Small intestine (tissue), 7 donors: Measurements from ENCODE around the gene SESTD1. TPM values are rescaled to one million over a fixed set of nuclear protein-coding genes. Genes with fewer than 3 reads are reported as not detected.
"Not testable (repeated sequence)": the region's sequence is repeated elsewhere in the genome, so short reads cannot be mapped to it uniquely, and the experiment has no call there.

Experiments
- DNase-seq, 2 donors: peaks; one replicate each; pipeline versions ENCODE4 v3.0.0 to v3.0.0-alpha.2; 2013
- FAIRE-seq: peaks from 2 replicates; lab custom pipeline; 2012; peaks lifted over from hg19 to GRCh38; lab: Jason Lieb, UNC
- H3K27ac ChIP-seq, 3 donors: one replicate each; pipeline ENCODE4 v1.5.1; 2013; ENCODE audit warnings: low read length in 2 of 3, mild to moderate bottlenecking in 2 of 3, control low read depth in 1 of 3, inconsistent platforms in 1 of 3, low read depth in 1 of 3, moderate library complexity in 1 of 3
- H3K27me3 ChIP-seq, 3 donors: one replicate each; pipeline ENCODE4 v1.6.1; 2013; ENCODE audit warnings: low read length in 3 of 3, inconsistent platforms in 1 of 3; ENCODE audit not compliant: control insufficient read depth in 3 of 3, insufficient read depth in 3 of 3
- H3K36me3 ChIP-seq, 3 donors: one replicate each; pipeline ENCODE4 v1.6.1; 2013; ENCODE audit warnings: low read length in 3 of 3, inconsistent platforms in 1 of 3, low read depth in 1 of 3, mild to moderate bottlenecking in 1 of 3, moderate library complexity in 1 of 3; ENCODE audit not compliant: control insufficient read depth in 3 of 3, insufficient read depth in 2 of 3
- H3K4me1 ChIP-seq, 3 donors: one replicate each; pipeline ENCODE4 v1.6.1; 2013; ENCODE audit warnings: low read length in 2 of 3, inconsistent platforms in 1 of 3, low read depth in 1 of 3, mild to moderate bottlenecking in 1 of 3, moderate library complexity in 1 of 3; ENCODE audit not compliant: control insufficient read depth in 3 of 3, insufficient read depth in 2 of 3
- H3K4me3 ChIP-seq, 3 donors: one replicate each; pipeline ENCODE4 v1.5.1; 2013; ENCODE audit warnings: low read length in 3 of 3, control low read depth in 1 of 3, inconsistent platforms in 1 of 3, low read depth in 1 of 3, mild to moderate bottlenecking in 1 of 3, moderate library complexity in 1 of 3
- H3K9me3 ChIP-seq, 2 donors: one replicate each; pipeline ENCODE4 v1.6.1; 2013; ENCODE audit warnings: low read depth in 1 of 2, low read length in 1 of 2; ENCODE audit not compliant: control insufficient read depth in 2 of 2, insufficient read depth in 1 of 2
- WGBS, 3 donors: extraction: QIAGEN DNeasy Blood & Tissue Kit; methylation state at CpG; one replicate each; pipeline ENCODE4 v1.1.7; 2013; 5-methylcytosine and 5-hydroxymethylcytosine counted together
- polyA plus RNA-seq, 4 donors: library from polyadenylated mRNA; stranded (reverse) in 3 of 4; unstranded in 1 of 4; fragments of 200-250 nt in 3 of 4; fragments of 120-200 nt in 1 of 4; gene quantifications; one replicate each; pipeline versions ENCODE4 v1.2.1 to v1.2.3, GENCODE V29; 2013
- donor health status: healthy with polysubstance abuse.
- donor health status: control.
- donor health status: control.
- donor health status: Bipolar disorder and iron deficiency.
- donor health status: healthy.

Gene SESTD1
- polyA plus RNA-seq, 4 donors, result 10.9 to 33.2 (median 14.6) TPM

- Histone ChIP-seq H3K4me3 (no peak overlapping the region), H3K4me1 (peaks cover 0 to 9% (median 0%) of the 10 kb centered on the region in 3 donors), H3K9me3 (peaks cover 0 to 1% of the 10 kb centered on the region in 2 donors), H3K27me3 (no peaks in the 10 kb centered on the region), H3K27ac (no peak overlapping the region), H3K36me3 (no peaks in the 10 kb centered on the region)
- 45 to 94% (median 81%) methylated on average over 1 of the region's 1 CpG for WGBS, 3 donors
- DNase-seq (no peak), FAIRE-seq (no peak)
Observed at GRCh38 chr2:179250848-179251504, 13.7 kb downstream of the SESTD1 start.

- Histone ChIP-seq H3K27me3 (no peaks in the 10 kb centered on the region), H3K27ac (no peak overlapping the region), H3K4me1 (peaks cover 0 to 6% (median 0%) of the 10 kb centered on the region in 3 donors), H3K36me3 (no peaks in the 10 kb centered on the region), H3K4me3 (no peak overlapping the region), H3K9me3 (peaks cover 0 to 3% of the 10 kb centered on the region in 2 donors)
- 80 to 90% (median 84%) methylated on average over 3 of the region's 3 CpGs for WGBS, 3 donors
- DNase-seq (no peak), FAIRE-seq (no peak)
Observed at GRCh38 chr2:179250095-179250494, 14.5 kb downstream of the SESTD1 start.

GRCh38 chr2:179248024-179248348, 16.6 kb downstream of the SESTD1 start:
- Histone ChIP-seq H3K27me3 (no peaks in the 10 kb centered on the region), H3K36me3 (no peaks in the 10 kb centered on the region), H3K4me1 (peaks cover 0 to 6% (median 0%) of the 10 kb centered on the region in 3 donors), H3K4me3 (no peak overlapping the region), H3K9me3 (peaks cover 0 to 3% of the 10 kb centered on the region in 2 donors), H3K27ac (no peak overlapping the region)
- DNase-seq, result no peak
- FAIRE-seq, result no peak
- 28 to 70% (median 61%) methylated on average over 1 of the region's 1 CpG for WGBS, 3 donors

GRCh38 chr2:179247318-179248023, 17.2 kb downstream of the SESTD1 start:
- FAIRE-seq, result no peak
- 42 to 74% (median 44%) methylated on average over 2 of the region's 2 CpGs for WGBS, 3 donors
- peaks cover 0 to 3% of the 10 kb centered on the region in 2 donors for H3K9me3 ChIP-seq
- H3K27ac ChIP-seq, result no peak overlapping the region
- no peak overlapping the region for H3K4me3 ChIP-seq
- no peak for DNase-seq
- no peaks in the 10 kb centered on the region for H3K36me3 ChIP-seq
- H3K4me1 ChIP-seq, result peaks cover 0 to 6% (median 0%) of the 10 kb centered on the region in 3 donors
- H3K27me3 ChIP-seq, result no peaks in the 10 kb centered on the region

GRCh38 chr2:179245843-179246242, 18.8 kb downstream of the SESTD1 start:
- not testable (repeated sequence) for FAIRE-seq, H3K36me3 ChIP-seq, H3K27ac ChIP-seq, H3K27me3 ChIP-seq, DNase-seq, H3K9me3 ChIP-seq, H3K4me3 ChIP-seq, H3K4me1 ChIP-seq
- WGBS, 3 donors, result 85 to 90% (median 85%) methylated on average over 10 of the region's 10 CpGs

GRCh38 chr2:179243046-179243445, 21.6 kb downstream of the SESTD1 start:
- Histone ChIP-seq H3K27ac (no peak overlapping the region), H3K4me1 (peaks cover 2 to 10% (median 5%) of the 10 kb centered on the region in 3 donors), H3K36me3 (no peaks in the 10 kb centered on the region), H3K27me3 (no peaks in the 10 kb centered on the region), H3K9me3 (peaks cover 0 to 3% of the 10 kb centered on the region in 2 donors), H3K4me3 (no peak overlapping the region)
- WGBS, 3 donors, result 67 to 90% (median 90%) methylated on average over 1 of the region's 1 CpG
- DNase-seq (no peak), FAIRE-seq (no peak)

GRCh38 chr2:179240481-179241451, 23.9 kb downstream of the SESTD1 start:
- 92 to 94% (median 94%) methylated on average over 4 of the region's 4 CpGs for WGBS, 3 donors
- Histone ChIP-seq H3K9me3 (peaks cover 0 to under 1% of the 10 kb centered on the region in 2 donors), H3K27me3 (no peaks in the 10 kb centered on the region), H3K4me3 (no peak overlapping the region), H3K4me1 (peaks cover 2 to 10% (median 5%) of the 10 kb centered on the region in 3 donors), H3K27ac (no peak overlapping the region), H3K36me3 (no peaks in the 10 kb centered on the region)
- no peak for FAIRE-seq
- DNase-seq, result no peak

- no peaks in the 10 kb centered on the region for H3K9me3 ChIP-seq
- no peaks in the 10 kb centered on the region for H3K36me3 ChIP-seq
- peaks cover 2 to 10% (median 5%) of the 10 kb centered on the region in 3 donors for H3K4me1 ChIP-seq
- no peaks in the 10 kb centered on the region for H3K27me3 ChIP-seq
- 61 to 69% (median 67%) methylated on average over 2 of the region's 2 CpGs for WGBS, 3 donors
- peak overlapping the region in 1 of 3 donors; percentile 42 for H3K27ac ChIP-seq
- H3K4me3 ChIP-seq, result no peak overlapping the region
- DNase-seq (no peak), FAIRE-seq (no peak)
Observed at GRCh38 chr2:179239838-179240237, 24.8 kb downstream of the SESTD1 start.
